GM12878 (cell line): Measurements from ENCODE around the gene DNAJC4. TPM values are rescaled to one million over a fixed set of nuclear protein-coding genes. Genes with fewer than 3 reads are reported as not detected.

Source experiments
- CEBPB ChIP-seq, 2 experiments: fragments of 150-350 bp in 1 of 2; IDR thresholded peaks; 2 replicates each; pipeline ENCODE4 v1.6.1; 2012 to 2014; ENCODE audit warnings: low read depth in 2 of 2, low read length in 2 of 2, borderline replicate concordance in 1 of 2, inconsistent platforms in 1 of 2
- CREM ChIP-seq: IDR thresholded peaks from 2 replicates; pipeline ENCODE4 v1.6.1; 2014; ENCODE audit warnings: antibody characterized with exemption, low read depth
- GABPA ChIP-seq: IDR thresholded peaks from 2 replicates; pipeline ENCODE4 v1.6.1; 2014; ENCODE audit warnings: antibody characterized with exemption, low read depth, mild to moderate bottlenecking, inconsistent platforms
- HCFC1 ChIP-seq: fragments of 150-350 bp; IDR thresholded peaks from 2 replicates; pipeline ENCODE4 v1.6.1; 2014; ENCODE audit warnings: low read length
- HDGF ChIP-seq: fragments of 450-650 bp; IDR thresholded peaks from 2 replicates; pipeline ENCODE4 v1.6.1; 2016; ENCODE audit warnings: antibody characterized with exemption
- JUND ChIP-seq: IDR thresholded peaks from 2 replicates; pipeline ENCODE4 v1.6.1; 2012; ENCODE audit warnings: low read depth, mild to moderate bottlenecking, low read length, improper control_type of control experiment, moderate library complexity
- NRF1 ChIP-seq: conservative IDR thresholded peaks from 2 replicates; pipeline ENCODE4 v1.6.1; 2011; ENCODE audit warnings: mild to moderate bottlenecking, low read depth, low read length, improper control_type of control experiment
- POLR2AphosphoS2 ChIP-seq: IDR thresholded peaks from 2 replicates; pipeline ENCODE4 v1.6.1; 2011; ENCODE audit warnings: low read depth, mild to moderate bottlenecking, low read length, improper control_type of control experiment, moderate library complexity
- SMAD1 ChIP-seq: fragments of 450-650 bp; IDR thresholded peaks from 2 replicates; pipeline ENCODE4 v1.6.1; 2018; ENCODE audit warnings: mild to moderate bottlenecking, low read depth; ENCODE audit not compliant: partially characterized antibody
- SMARCA5 ChIP-seq: fragments of 450-650 bp; IDR thresholded peaks from 2 replicates; pipeline ENCODE4 v1.6.1; 2017; ENCODE audit warnings: mild to moderate bottlenecking
- SRF ChIP-seq, 2 experiments: IDR thresholded peaks; 2 replicates each; pipeline ENCODE4 v1.6.1; 2011; ENCODE audit warnings: low read depth in 2 of 2, low read length in 2 of 2, mild to moderate bottlenecking in 1 of 2, moderate library complexity in 1 of 2
- polyA plus RNA-seq, 11 experiments: library from polyadenylated mRNA; depleted of rRNA in 4 of 11; unstranded in 6 of 11; stranded (reverse) in 5 of 11; fragments of >200 nt; fragmentation: Nextera tagmentation in 4 of 11; fragmentation: Illumina TruSeq in 1 of 11; extraction: Ambion mirVana in 4 of 11; extraction: Trizol in 1 of 11; gene quantifications; 1 replicate in 1 of 11; 2 replicates in 10 of 11; pipeline versions ENCODE4 v1.2.1 to v1.2.3, GENCODE V29; 2011 to 2016; ENCODE audit warnings: inconsistent platforms in 2 of 11, missing spikeins in 2 of 11, low read depth in 1 of 11
- total RNA-seq, 4 experiments: library from RNA; depleted of rRNA in 3 of 4; stranded (reverse); fragments of >200 nt in 3 of 4; fragmentation: Illumina TruSeq in 1 of 4; extraction: Trizol in 1 of 4; gene quantifications; 2 replicates each; pipeline versions ENCODE4 v1.2.1 to v1.2.3, GENCODE V29; 2013 to 2021
- TF ChIP-seq, protein P1 (sequence below): fragments of 150-350 bp; IDR thresholded peaks from 2 replicates; pipeline ENCODE4 v1.6.1; 2014; ENCODE audit warnings: mild to moderate bottlenecking, low read depth, low read length
- TF ChIP-seq, protein P2 (sequence below): IDR thresholded peaks from 2 replicates; pipeline ENCODE4 v1.6.1; 2011; ENCODE audit warnings: borderline replicate concordance, low read depth, mild to moderate bottlenecking, moderate library complexity, low read length; ENCODE audit not compliant: insufficient read depth, poor library complexity, severe bottlenecking

The DNAJC4 gene
- total and polyA plus RNA-seq, 10 of the 15 experiments (the other 5 are each of a cell fraction or from before 2014, with no cell fraction given), result 3.7 to 64.9 (median 30.1) TPM

DNA sequence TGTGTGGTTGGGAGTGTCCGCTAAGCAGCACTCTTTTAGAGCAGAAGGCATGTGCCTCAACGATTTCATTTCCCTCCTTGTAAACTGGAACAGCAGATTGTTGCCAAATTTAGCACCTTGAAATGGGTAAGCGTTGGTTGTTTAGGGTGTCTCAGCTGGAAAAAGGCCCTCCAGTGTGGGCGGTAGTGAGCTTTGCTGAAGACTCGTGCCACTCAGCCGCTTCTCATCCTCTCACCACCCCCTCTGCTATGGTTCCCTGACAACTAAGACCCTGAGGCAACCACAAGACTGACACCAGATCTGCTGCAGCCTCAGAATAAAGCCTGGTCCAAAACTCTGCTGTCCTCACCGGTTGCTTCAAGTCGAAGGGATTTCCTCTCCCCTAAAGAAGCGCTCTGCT is 33.7 kb upstream of the DNAJC4 start (continued):
- TF ChIP-seq, protein P1, sequence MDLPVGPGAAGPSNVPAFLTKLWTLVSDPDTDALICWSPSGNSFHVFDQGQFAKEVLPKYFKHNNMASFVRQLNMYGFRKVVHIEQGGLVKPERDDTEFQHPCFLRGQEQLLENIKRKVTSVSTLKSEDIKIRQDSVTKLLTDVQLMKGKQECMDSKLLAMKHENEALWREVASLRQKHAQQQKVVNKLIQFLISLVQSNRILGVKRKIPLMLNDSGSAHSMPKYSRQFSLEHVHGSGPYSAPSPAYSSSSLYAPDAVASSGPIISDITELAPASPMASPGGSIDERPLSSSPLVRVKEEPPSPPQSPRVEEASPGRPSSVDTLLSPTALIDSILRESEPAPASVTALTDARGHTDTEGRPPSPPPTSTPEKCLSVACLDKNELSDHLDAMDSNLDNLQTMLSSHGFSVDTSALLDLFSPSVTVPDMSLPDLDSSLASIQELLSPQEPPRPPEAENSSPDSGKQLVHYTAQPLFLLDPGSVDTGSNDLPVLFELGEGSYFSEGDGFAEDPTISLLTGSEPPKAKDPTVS, result no peak
- TF ChIP-seq HCFC1 (no peak), SRF (IDR thresholded peaks at IDR 0.05; ENCODE audit: low read depth in 2 of 2, low read length in 2 of 2) (no peak), CEBPB (IDR thresholded peaks at IDR 0.05; ENCODE audit: borderline replicate concordance in 1 of 2, low read depth in 2 of 2, low read length in 2 of 2) (no peak), NRF1 (no peak), SMAD1 (no peak), POLR2AphosphoS2 (no peak), SMARCA5 (no peak), GABPA (no peak), JUND (no peak), CREM (no peak), HDGF (no peak)
- TF ChIP-seq, protein P2, sequence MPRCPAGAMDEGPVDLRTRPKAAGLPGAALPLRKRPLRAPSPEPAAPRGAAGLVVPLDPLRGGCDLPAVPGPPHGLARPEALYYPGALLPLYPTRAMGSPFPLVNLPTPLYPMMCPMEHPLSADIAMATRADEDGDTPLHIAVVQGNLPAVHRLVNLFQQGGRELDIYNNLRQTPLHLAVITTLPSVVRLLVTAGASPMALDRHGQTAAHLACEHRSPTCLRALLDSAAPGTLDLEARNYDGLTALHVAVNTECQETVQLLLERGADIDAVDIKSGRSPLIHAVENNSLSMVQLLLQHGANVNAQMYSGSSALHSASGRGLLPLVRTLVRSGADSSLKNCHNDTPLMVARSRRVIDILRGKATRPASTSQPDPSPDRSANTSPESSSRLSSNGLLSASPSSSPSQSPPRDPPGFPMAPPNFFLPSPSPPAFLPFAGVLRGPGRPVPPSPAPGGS, result no peak
